Superior temporal gyrus (tissue), 1 donor: ENCODE results near the gene CROCC2.

Experiments
- DNase-seq: peaks from one replicate; pipeline ENCODE4 v3.0.0-alpha.2; 2016; ENCODE audit errors: extremely low spot score

CROCC2 gene

GRCh38 chr2:240956171-240956934 is 50.2 kb downstream of the CROCC2 start:
- no peak for DNase-seq

GRCh38 chr2:240956935-240957655 is 51.0 kb downstream of the CROCC2 start:
- no peak for DNase-seq

GRCh38 chr2:240957656-240958365 is 51.7 kb downstream of the CROCC2 start:
- no peak for DNase-seq

GRCh38 chr2:240958366-240959213 is 52.5 kb downstream of the CROCC2 start:
- no peak for DNase-seq

GRCh38 chr2:240959214-240959940 is 53.2 kb downstream of the CROCC2 start:
- DNase-seq = no peak

- DNase-seq = no peak
Measured at GRCh38 chr2:240959941-240960308, 53.8 kb downstream of the CROCC2 start.

GRCh38 chr2:240960309-240960970 is 54.3 kb downstream of the CROCC2 start:
- no peak for DNase-seq

GRCh38 chr2:240960971-240961876 is 55.1 kb downstream of the CROCC2 start:
- DNase-seq = no peak

- no peak for DNase-seq
Measured at GRCh38 chr2:240961910-240962299, 55.8 kb downstream of the CROCC2 start.

- no peak for DNase-seq
Measured at GRCh38 chr2:240962300-240963064, 56.3 kb downstream of the CROCC2 start.

GRCh38 chr2:240963065-240963867 is 57.1 kb downstream of the CROCC2 start:
- DNase-seq = no peak

- DNase-seq = no peak
Measured at GRCh38 chr2:240963868-240964703, 58.0 kb downstream of the CROCC2 start.

- DNase-seq = no peak
Measured at GRCh38 chr2:240964704-240965295, 58.7 kb downstream of the CROCC2 start.

- DNase-seq = no peak
Measured at GRCh38 chr2:240965296-240965904, 59.3 kb downstream of the CROCC2 start.

GRCh38 chr2:240965905-240966456 is 59.8 kb downstream of the CROCC2 start:
- DNase-seq = no peak

- DNase-seq = no peak
Measured at GRCh38 chr2:240966457-240966905, 60.3 kb downstream of the CROCC2 start.
